CD4-positive, alpha-beta T cell treated with Interferon alpha-2 for 1 hour (primary cell): ENCODE measurements around the gene RGS8.
A peak's percentile ranks its signal among the peaks of the same experiment; 100 is the strongest.

Experiments
- DNase-seq, 2 donors: peaks; one replicate each; pipeline ENCODE4 v3.0.0-alpha.2; 2020 to 2022

Gene RGS8, protein sequence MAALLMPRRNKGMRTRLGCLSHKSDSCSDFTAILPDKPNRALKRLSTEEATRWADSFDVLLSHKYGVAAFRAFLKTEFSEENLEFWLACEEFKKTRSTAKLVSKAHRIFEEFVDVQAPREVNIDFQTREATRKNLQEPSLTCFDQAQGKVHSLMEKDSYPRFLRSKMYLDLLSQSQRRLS

DNA sequence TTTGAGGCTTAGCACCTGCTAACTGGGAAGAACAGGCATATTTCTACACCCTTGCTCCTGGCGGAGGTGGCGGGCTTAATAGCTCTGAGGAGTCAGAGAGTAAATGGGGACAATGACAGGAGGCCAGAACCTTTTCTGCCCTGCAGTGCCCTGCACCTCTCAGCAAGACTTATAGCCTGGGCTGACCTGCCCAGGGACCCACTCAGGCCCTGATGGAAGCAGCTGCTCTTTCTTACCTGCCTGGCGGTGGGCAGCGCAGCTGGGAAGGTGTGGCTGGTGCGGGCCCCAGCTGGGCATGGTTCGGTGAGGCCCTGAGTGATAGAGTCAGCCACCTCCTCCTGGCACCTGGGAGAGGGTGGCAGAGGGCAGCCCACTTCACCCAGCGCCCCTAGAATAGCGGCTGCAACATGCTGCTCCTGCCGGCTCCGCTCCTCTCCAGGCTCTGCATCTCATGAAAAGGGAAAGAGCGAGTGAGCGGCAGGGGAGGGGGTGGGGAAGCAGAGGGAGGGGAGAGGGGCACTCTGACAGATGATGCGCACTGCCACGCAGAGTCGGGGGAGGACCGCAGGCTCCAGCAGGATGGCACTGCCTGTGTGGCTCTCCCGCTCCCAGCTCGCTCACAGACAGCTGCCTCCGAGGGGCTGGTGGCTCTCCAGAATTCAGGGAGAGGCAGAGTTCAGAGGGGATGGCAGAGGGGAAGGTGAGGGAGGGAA is at the start of gene RGS8:
Gene RGS8 (minus strand): TSS at position 472 of the 713 bp plus-strand sequence. CDS start 14,938 bp downstream, outside the sequence.
- DNase-seq, result no peak

DNA sequence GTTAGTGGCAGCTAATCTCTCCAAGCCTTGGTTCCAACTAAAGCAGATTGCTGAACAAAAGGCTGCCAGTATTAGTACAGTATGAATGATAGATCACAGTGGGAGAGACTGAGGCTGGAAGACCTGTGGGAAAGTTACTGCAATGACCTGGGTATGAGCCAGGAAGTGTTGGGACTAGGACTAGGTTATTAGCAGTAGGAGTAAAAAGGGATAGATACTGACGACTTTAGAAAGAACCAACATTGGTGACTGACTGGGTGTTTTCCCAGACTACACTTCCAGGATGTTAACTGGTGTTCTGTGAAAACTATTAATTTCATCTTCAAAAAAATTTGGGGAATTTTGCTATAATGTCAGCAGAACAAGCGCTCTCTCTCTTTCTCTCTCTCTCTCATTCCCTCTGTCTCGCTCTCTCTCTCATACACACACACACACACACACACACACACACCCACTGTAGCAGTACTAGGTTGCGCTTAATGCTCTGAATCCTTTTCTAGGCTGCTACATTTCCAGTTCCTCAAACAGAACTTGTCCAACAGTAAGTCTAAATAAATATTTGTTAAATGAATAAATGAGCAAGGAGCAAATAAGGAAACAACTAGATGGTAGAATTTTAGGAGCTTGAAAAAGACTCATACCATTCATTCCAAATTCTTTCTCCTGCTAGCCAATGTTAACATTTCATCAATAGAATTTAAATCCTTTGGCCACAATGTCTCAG is 47.6 kb upstream of the RGS8 start:
- no peak for DNase-seq

DNA sequence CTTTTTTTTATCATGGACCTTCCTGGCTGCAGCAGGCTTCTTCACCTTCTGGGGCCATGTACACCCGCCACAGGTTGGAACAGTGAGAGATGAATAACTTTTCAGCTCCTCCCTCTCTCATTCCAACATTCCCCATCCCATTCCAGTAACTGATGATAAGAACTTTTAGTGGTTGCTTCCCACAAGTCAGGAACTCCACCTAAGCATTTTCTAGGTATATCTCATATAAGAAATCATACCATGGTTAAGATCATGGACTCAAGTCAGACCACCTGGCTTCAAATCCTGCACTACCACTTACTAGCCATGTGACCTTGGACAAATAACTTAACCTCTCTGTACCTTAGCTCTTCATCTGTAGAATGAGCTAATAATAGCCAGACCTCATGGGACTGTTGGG is 42.5 kb upstream of the RGS8 start:
- DNase-seq, result no peak

DNA sequence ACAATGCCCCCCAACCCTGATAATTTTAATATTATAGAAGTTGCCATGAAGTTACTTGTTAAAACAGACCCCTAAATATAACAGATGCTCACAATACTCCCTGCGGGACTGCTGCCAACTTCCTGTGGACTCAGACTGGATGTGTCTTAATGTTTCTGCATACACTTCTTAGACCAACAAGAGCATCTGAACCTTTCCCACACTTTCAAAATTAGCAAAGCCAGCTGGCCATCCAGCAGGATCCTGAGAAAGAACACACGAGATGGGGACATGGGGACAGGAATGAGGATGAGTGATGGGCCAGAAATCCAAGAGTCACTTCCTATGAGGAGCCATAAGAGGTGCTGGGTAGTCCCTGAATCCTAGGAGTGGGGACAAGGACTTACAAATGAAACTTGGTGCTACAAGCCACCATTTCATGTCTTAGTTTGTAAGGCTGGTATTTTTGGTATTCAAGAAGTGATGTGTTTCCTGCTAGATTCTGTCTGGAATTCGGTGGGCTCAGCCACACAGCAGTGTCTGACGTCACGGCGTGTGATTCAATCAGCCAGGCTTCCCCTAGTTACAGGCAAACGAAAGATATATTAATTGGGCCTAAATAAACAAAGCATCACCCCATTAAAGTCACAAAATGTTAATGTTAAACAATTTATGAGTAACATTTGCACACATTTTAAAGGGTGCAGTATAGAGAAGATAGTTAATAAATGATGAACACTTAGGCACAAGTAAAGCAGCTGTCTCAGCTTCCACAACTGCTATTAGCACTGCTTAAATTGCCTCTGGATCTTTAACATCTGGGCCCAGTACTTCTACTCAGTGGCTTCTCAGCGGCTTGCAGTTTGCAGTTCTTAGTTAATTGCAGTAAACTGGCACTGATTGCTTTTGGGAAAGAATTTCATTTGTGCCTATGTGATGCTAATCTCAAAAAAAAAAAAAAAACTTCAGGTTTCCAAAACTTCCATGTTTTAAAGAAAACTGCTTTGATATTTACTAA is 41.2 kb upstream of the RGS8 start:
- DNase-seq, result no peak

DNA sequence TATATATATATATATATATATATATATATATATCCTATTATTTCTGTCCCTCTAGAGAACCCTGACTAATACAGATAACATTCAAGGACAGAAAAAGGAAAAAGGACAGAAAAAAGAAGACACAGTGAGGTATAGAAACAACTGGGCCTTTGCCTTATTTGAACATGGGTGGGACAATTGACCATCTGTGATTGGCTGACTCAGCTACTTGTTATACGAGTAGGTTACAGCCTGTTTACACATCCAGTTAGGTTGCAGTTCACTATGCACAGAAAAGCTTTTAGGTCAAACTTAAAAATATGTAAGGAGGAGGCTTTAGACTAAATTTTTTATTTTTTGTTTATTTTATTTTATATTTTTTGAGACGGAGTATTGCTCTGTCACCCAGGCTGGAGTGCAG is 39.8 kb upstream of the RGS8 start:
- no peak for DNase-seq

DNA sequence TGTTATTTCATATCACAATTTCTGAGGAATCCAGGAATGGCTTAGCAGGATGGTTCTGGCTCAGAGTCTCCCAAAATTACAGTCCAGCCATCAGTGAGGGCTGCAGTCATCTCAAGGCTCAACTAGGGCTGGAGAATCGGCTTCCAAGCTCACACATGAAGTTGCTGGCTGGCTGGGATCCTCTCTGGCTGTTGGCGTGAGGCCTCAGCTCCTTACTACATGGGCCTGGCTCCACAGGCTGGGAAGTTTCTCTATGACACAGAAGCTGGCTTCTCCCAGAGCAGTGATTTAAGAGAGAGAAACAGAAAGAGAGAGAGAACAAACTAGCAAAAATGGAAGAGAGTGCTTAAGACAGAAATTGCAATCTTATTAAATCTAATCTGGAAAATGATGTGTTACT is 38.8 kb upstream of the RGS8 start:
- no peak for DNase-seq

DNA sequence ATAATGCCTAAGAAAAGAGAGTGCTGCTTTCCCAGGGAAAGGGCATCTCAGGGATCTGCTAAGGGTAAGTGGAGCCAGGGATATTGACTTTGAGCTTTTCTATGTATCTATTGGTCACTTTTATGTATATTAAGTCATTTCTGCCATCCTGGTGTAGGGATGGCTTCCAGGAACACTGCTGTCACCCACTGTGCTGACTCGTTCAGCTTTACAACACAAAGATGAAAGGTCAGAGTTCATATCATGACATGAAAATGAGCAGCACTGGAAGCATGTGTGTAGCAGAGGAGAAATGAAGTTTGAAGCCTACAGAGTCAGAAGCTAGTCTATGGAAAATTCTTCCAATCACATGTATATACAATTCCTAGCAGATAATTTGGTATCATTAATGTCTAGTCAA is 37.1 kb upstream of the RGS8 start:
- DNase-seq, result no peak

DNA sequence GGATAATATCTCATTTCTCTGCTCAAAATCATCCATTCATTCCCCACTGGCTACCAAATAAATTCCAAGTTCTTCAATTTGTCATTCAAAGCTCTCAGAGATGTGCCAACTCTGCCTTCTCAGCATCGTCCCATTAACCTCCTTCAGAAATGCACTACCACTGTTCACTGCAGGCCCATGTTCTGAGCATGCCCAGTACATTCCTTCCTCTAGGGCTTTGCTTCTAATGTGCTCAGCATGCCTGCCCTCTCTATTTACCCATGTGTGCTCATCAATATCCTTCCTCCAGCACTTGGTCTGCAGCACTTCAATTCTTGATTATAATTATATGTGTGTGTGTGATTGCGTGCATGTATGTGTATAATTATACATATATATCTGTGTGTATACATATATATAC is 36.1 kb upstream of the RGS8 start:
- no peak for DNase-seq

DNA sequence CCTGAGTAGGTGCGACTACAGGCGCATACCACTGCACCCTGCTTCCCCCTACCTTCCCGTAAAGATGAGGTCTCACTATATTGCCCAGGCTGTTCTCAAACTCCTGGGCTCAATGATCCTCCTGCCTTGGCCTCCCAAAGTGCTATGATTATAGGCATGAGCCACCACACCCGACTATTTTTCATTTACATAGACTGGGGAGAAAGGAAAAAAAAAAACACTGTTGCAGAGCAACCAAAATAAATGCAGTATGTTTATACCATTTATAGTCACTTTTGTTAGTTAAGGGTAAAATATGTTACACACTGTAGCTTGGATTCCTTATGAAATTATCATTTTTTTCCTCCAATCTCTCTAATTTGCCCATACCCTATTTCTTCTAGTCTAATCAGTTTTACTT is 35.2 kb upstream of the RGS8 start:
- DNase-seq, result no peak

DNA sequence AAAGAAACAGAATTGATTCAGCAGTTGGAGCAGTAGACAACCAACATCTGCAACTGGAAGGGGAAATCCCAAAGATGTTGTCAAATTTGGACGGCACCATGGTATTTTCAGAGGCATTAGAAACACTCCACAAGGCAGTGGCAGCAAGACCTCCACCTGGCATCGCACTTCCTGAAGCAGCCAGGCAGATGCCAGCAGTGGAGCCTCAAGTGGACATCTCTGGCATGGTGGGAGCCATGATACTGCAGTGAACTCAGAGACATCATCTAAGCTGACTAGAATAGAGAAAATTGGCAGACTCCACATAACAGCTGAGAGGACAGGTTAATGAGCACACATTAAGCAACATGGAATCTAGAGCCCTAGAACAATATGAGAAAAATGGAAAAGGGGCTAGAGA is 33.9 kb upstream of the RGS8 start:
- no peak for DNase-seq

DNA sequence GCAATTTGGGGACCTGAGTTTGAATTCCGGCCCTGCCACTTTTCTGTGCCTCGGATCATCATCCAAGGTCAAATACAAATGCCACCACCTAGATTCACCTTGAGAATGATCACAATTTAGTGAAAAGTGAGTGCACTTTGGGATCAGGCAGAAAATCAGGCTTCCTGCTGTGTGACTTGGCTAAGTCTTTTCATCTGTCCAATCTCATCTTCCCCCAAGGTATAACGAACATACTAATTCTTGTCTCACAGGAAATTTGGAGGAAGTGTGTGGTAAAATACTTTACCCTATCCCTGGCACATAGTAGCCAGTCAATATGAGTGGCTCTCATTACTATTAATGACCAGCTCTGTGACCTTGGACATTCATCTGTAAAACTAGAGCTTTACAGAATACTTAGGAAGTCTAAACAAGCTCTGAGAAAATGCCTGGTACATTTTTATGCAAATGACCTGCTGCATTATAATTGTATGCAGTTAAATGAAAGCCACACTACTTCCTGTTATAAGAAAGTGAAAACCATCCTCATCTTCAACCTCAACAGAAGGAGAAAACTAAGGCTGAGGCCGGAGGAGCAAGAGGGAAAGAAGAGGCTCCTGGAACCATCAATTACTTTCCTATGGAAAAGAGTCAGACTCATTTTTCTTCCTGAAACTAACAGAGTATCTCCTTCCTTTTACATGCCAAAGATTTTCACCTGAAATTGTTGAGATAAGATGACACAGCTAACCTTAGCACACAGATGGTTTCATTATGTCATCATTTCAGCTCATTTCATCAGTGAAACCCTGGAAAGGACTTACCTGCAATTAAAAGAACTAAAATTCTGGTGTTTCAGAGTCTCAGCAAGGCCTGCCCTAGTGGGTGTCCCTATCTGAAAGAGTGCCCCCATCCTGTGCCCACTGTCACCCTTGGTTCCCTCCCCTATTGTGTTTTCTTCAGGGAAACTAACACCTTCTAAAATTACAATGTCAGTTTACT is 32.6 kb upstream of the RGS8 start:
- peak in 1 of 2 donors; percentile 0 for DNase-seq

DNA sequence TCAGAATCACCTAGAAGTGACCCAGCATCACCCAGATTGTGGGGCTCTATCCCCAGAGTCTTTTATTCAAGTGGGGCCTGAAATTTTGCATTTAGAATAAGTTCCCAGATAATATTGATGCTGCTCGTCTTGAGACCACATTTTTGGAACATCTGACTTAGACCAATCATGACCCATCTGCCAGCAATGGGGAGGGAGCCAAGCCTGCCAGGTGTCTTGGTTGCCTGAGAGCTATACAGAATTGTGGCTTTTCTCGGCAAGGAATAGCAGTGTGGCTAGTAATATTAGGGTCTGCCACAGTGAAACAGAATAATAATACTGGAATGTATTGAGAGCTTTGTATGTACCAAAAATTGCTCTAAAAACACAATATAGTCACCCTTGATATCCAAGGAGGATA is 31.1 kb upstream of the RGS8 start:
- DNase-seq, result no peak

DNA sequence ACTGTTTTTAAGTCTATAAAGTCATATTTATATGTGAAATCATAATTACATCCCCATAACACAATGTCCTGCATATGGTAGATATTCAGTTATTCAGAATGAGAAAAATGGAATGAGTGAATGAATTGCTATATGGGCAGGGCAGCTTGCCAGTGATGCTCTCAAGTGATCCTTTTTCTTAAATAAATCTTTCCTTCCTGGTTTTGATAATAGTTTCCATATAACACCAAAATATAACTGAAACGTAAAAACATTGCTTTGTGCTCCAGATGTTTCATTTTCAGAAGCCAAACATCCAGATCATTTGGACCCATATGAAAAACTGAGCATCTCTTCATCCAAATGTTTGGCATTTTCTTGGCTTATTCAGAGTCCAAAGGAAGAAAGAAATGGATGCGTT is 30.2 kb upstream of the RGS8 start:
- DNase-seq, result no peak

DNA sequence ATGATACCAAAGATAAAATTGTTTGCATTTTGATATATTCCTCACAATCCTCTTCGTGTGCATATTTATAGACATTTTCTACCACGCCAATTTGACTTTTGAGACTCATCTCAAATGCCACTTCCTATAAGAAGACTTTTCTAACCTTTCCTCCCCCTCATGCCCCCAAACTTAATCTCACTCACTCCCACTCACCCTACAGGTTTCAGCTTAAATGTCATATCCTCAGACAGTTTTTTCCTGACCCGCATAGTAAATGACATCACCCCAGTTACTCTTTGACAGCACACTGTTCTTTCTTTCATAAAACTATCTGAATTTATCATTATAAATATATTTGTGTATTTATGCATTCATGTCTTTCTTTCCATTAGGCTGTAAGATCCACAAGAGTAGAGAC is 29.6 kb upstream of the RGS8 start:
- no peak for DNase-seq

DNA sequence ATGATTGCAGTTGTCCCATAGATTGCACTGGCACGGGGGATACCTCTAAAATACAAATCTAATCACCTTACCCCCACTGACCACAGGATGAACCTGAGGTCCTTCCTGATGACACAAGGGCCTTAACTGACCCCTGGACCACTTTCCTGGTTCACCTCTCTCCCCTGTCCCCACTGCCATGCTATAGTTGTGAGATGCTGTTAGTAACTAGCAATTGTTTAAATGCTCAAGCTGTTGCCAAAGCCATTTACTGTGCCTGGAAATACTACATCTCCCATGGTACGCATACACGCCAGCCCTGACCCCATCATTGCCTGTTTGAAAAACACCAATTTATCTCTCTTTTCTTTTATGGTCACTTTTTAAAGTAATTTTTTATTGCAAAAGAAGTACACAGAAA is 29.1 kb upstream of the RGS8 start:
- no peak for DNase-seq

DNA sequence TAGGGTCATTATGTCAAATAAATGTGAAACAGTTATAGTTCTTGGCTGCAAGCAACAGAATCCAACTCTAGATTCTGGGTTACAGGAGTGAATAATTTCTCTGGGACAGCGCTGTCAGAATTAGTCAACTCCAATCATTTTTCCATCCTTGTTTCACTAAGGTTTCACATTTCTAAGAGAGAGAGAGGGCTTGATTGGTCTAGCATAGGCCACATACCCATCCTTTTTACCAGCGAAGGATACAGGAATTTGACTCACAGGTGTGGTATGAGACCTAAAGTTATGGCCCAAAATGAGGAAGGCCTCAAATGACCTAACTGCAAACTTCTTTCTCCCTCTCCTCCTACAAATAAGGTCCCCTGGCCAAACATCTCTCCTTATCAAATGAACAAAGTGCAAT is 25.5 kb upstream of the RGS8 start:
- no peak for DNase-seq

DNA sequence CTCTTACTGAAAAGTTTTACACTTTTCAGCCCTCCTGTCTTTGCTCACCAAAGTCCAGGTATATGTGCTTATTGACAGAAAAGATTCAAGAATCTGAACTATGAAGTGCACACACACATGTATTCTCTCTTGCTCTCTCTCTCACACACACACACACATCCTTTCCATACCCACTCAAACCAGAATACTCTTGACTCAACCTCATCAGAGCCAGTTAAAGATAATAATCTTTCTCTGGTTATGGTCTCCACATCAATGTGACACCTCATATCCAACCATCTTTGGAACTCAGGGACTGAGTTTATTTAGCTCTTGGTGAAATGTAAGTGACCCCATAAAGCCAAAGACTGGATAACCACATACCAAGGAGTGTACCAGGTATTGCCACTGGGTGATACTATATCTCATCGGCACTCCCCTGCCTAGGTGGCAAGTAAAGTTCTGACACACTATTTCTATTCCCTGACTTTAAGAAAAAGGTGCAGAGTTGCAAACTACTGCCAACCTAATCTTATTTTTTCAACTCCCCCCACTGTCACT is 24.9 kb upstream of the RGS8 start:
- DNase-seq, result no peak

DNA sequence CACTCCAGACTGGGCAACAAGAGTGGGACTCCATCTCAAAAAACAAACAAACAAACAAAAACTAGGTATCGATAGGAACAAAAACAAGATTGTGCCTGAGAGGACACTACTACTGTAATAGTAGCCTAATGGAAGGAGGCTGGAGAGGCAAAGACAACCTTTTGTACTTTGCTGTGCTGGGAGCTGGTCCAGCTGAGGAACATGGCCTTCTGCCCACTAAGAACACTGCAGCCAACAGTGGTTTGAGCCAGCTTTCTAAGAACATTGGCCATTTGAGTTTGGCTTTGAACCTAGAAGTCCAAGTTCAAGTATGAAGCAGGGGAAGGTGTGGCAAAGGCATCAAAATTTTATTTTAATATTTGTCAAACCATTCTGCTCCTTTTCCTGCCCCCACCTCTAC is 22.7 kb upstream of the RGS8 start:
- DNase-seq, result no peak

DNA sequence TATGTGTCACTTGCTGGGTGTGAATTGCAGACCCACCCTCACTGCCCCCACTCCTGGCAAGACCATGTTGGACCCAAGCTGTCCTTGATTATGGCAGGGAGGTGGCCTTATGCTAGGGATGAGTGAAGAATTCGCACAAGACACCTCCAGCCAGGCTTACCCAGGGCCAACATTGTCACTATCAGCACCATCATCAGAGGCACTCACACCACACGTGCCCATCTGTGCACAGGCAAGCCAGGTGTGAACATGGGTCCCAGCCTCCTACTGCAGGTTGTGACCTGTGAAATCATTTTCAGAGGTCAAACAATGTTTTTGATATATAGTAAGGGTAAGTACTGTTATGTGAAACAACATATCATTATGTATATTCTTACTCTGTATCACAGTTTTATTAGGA is 20.3 kb upstream of the RGS8 start:
- no peak for DNase-seq

DNA sequence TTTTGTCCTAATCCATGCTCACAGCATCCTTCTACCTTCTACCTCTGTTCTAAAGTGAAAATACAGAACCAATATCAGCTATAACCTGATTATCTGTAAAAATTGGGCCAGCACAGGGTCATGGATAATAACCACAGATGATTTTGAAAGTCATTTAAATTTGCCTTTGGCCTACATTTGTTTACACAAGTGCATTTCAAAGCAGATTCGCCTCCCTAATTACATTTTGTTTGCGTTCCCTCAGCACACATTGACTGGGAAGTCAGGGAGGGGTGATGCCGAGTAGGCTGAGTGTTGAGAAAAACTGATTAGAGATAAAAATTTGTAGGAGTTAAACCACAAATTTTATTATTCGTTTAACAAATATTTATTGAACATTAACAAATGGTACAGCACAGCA is 19.2 kb upstream of the RGS8 start:
- no peak for DNase-seq

DNA sequence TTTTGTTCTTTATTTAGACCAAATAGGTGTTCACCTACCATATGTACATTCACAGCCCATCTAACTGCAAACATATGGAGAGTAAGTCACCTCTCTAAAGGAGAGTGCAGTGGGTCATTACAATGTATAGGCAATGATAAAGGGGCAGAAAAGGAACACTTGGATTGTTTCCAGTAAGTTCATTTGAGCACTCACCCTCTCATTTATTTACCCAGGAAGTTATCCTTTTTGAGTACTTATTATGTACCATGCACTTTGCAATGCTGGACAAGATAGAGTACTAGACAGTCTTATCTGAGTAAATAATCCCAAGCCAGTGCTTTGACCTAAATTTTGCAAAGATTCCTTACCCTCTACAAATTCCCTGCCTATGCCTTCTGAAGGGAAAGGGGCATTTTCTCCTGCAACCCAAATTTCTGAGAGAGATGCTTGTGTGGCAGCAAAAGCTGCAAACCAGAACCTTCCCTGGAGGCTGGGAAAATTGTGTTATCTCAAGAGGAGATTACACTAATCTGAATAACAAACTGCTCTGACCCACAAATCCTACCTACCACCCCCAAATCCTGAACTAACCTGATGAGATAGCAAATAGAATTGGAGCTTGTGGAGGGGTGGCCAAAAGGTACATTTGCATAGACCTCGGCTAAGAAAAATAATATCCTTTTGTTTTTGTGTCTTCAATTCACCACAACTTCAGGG is 18.6 kb upstream of the RGS8 start:
- DNase-seq, result no peak
